Posterior vena cava (tissue), 2 donors: ENCODE measurements around the gene GATAD2A. TPM values are rescaled to one million over a fixed set of nuclear protein-coding genes. Genes with fewer than 3 reads are reported as not detected.
A peak's percentile ranks its signal among the peaks of the same experiment; 100 is the strongest.

Experiments used
- DNase-seq: peaks from one replicate; pipeline ENCODE4 v3.0.0-alpha.2; 2020; ENCODE audit warnings: low spot score
- intact Hi-C, 2 donors: fragments of 100-400 bp; cut with DNase I; formaldehyde crosslinking; loops; one replicate each; pipeline versions ENCODE4 v1.14.1 to v1.14.2; 2022 to 2023
- microRNA-seq, 2 donors: library from miRNA; unstranded; fragments of <30 nt; microRNA quantifications; one replicate each; pipeline ENCODE4 v1.2.0, GENCODE V29; 2020 to 2021; ENCODE audit warnings: borderline microRNAs expressed in 2 of 2
- total RNA-seq, 2 donors: library from RNA; stranded (reverse); fragmentation: NEBNext Ultra II Directional; extraction: Animal tissue kit (Norgen Biotek cat#: 25700); gene quantifications; one replicate each; pipeline ENCODE4 v1.2.1, GENCODE V29; 2021
- donor health status: DM: yes; HTN: yes; CAD: no.
- donor health status: DM: yes; HTN: yes; CAD: no.

Gene GATAD2A
- total RNA-seq, 2 donors from 2014 or later, result 54.3 to 70.9 TPM

- no peak for DNase-seq
- intact Hi-C loops, result loop anchor here in 1 of 2 donors (10.0 kb wide), 1 partner anchor 418 kb away; no protein-coding TSS in a partner anchor
Observed at GRCh38 chr19:19546751-19547162, 141.3 kb downstream of the GATAD2A start.

GRCh38 chr19:19547674-19548336 lies 142.3 kb downstream of the GATAD2A start:
- DNase-seq, result no peak
- intact Hi-C loops, result loop anchor here in 1 of 2 donors (10.0 kb wide), 1 partner anchor 417 kb away; no protein-coding TSS in a partner anchor

GRCh38 chr19:19548915-19549759 lies 143.7 kb downstream of the GATAD2A start:
- DNase-seq, result no peak
- intact Hi-C loops, result loop anchor here in 1 of 2 donors (10.0 kb wide), 1 partner anchor 416 kb away; no protein-coding TSS in a partner anchor

- DNase-seq, result no peak
- intact Hi-C loops, result loop anchor here in 1 of 2 donors (10.0 kb wide), 2 partner anchors 85 to 415 kb away; no protein-coding TSS in a partner anchor
Observed at GRCh38 chr19:19549804-19550464, 144.5 kb downstream of the GATAD2A start.

- DNase-seq, result peak; percentile 76
Observed at GRCh38 chr19:19550485-19550929, 145.0 kb downstream of the GATAD2A start.

GRCh38 chr19:19550972-19551852 lies 145.7 kb downstream of the GATAD2A start:
- DNase-seq, result no peak
- intact Hi-C loops, result loop anchor here in 1 of 2 donors (10.0 kb wide), 1 partner anchor 84 kb away; no protein-coding TSS in a partner anchor

More at GRCh38 chr19:19550485-19550929, 145.0 kb downstream of the GATAD2A start:
- intact Hi-C loops, result loop anchor here in 1 of 2 donors (10.0 kb wide), 1 partner anchor 84 kb away; no protein-coding TSS in a partner anchor

GRCh38 chr19:19551853-19552192 lies 146.3 kb downstream of the GATAD2A start:
- DNase-seq, result no peak
- intact Hi-C loops, result loop anchor here in 1 of 2 donors (10.0 kb wide), 1 partner anchor 83 kb away; no protein-coding TSS in a partner anchor

- peak; percentile 78 for DNase-seq
- intact Hi-C loops, result loop anchor here in 1 of 2 donors (10.0 kb wide), 1 partner anchor 82 kb away; no protein-coding TSS in a partner anchor
Observed at GRCh38 chr19:19552798-19553197, 147.3 kb downstream of the GATAD2A start.

- no peak for DNase-seq
- intact Hi-C loops, result loop anchor here in 1 of 2 donors (10.0 kb wide), 1 partner anchor 81 kb away; no protein-coding TSS in a partner anchor
Observed at GRCh38 chr19:19553670-19554069, 148.2 kb downstream of the GATAD2A start.

- intact Hi-C loops, result loop anchor here in 1 of 2 donors (10.0 kb wide), 1 partner anchor 80 kb away; no protein-coding TSS in a partner anchor
- DNase-seq, result no peak
Observed at GRCh38 chr19:19554074-19555023, 148.9 kb downstream of the GATAD2A start.

- no peak for DNase-seq
- intact Hi-C loops, result loop anchor here in 1 of 2 donors (10.0 kb wide), 1 partner anchor 77 kb away; no protein-coding TSS in a partner anchor
Observed at GRCh38 chr19:19558055-19558454, 152.6 kb downstream of the GATAD2A start.

Small RNA genes within 50 kb of the gene (microRNA-seq; reads per million reads assigned to microRNA genes)
- gene MIR640, result 0 reads per million in 2 donors

Other genes starting within 250 kb of the GATAD2A start
- gene MEF2B, start 235.4 kb upstream of the GATAD2A start, total RNA-seq, result 1 to 10 TPM in 1 of 2 donors, under 1 TPM in 1; 0.76 to 1.3 TPM
- gene BORCS8, start 213.5 kb upstream of the GATAD2A start, total RNA-seq, result 10 to 100 TPM; 16.2 to 19.4 TPM
- gene RFXANK, start 213.4 kb upstream of the GATAD2A start, total RNA-seq, result 10 to 100 TPM; 32.8 to 36.6 TPM
- 10 to 100 TPM in 1 of 2 donors, 1 to 10 TPM in 1; 9.3 to 14.8 TPM for gene NR2C2AP, start 202.3 kb upstream of the GATAD2A start, total RNA-seq
- not detected for gene NCAN, start 193.7 kb upstream of the GATAD2A start, total RNA-seq
- gene TM6SF2, start 132.4 kb upstream of the GATAD2A start, total RNA-seq, result 1 to 10 TPM in 1 of 2 donors, not detected in 1; 1.9 TPM
- 10 to 100 TPM; 25.8 to 30.4 TPM for gene SUGP1, start 85.2 kb upstream of the GATAD2A start, total RNA-seq
- gene MAU2, start 84.8 kb upstream of the GATAD2A start, total RNA-seq, result 10 to 100 TPM; 37.1 to 42.0 TPM
- under 1 TPM; 0.46 to 1.00 TPM for gene TSSK6, start 109.9 kb downstream of the GATAD2A start, total RNA-seq
- gene NDUFA13, start 110.5 kb downstream of the GATAD2A start, total RNA-seq, result 100 to 1,000 TPM; 217 to 248 TPM
- gene YJEFN3, start 123.2 kb downstream of the GATAD2A start, total RNA-seq, result 1 to 10 TPM; 2.9 to 3.7 TPM
- gene CILP2, start 132.6 kb downstream of the GATAD2A start, total RNA-seq, result 1 to 10 TPM in 1 of 2 donors, under 1 TPM in 1; 0.67 to 2.3 TPM
- gene PBX4, start 213.0 kb downstream of the GATAD2A start, total RNA-seq, result under 1 TPM; 0.29 to 0.93 TPM
- gene LPAR2, start 222.5 kb downstream of the GATAD2A start, total RNA-seq, result 1 to 10 TPM; 2.0 to 5.5 TPM
- gene GMIP, start 238.0 kb downstream of the GATAD2A start, total RNA-seq, result 10 to 100 TPM in 1 of 2 donors, 1 to 10 TPM in 1; 8.3 to 11.4 TPM